Measurements from ENCODE around the gene WRNIP1. TPM values are rescaled to one million over a fixed set of nuclear protein-coding genes. Genes with fewer than 3 reads are reported as not detected.

WRNIP1 gene
- total and polyA plus RNA-seq, 9 of the 15 experiments (the other 6 are each of a cell fraction or from before 2014, with no cell fraction given) = 13.2 to 63.6 (median 48.6) TPM

- no peak for TF ChIP-seq ZNF280A (IDR thresholded peaks at IDR 0.05; ENCODE audit: low read depth, partially characterized antibody)
- TF ChIP-seq ZNF644 (tag; IDR thresholded peaks at IDR 0.05; ENCODE audit: low read depth) = peak; percentile 67; the same call in 1 of the 2 replicates
- TF ChIP-seq SNIP1 (IDR thresholded peaks at IDR 0.05; ENCODE audit: low read depth) = no peak
- no peak for TF ChIP-seq HDAC1 (IDR thresholded peaks at IDR 0.05)
- no peak for TF ChIP-seq MAX (CRISPR knock-in tag; IDR thresholded peaks at IDR 0.05)
- TF ChIP-seq YBX1 (IDR thresholded peaks at IDR 0.05) = no peak
- TF ChIP-seq RBBP5 (IDR thresholded peaks at IDR 0.05; ENCODE audit: borderline replicate concordance, insufficient read depth, low read length, poor library complexity, severe bottlenecking) = no peak
- peak; percentile 75; the same call in 1 of the 2 replicates for TF ChIP-seq NFRKB (IDR thresholded peaks at IDR 0.05; ENCODE audit: low read depth)
- peak; percentile 46; the same call in 1 of the 2 replicates for TF ChIP-seq TSHZ1 (CRISPR knock-in tag; IDR thresholded peaks at IDR 0.05)
- TF ChIP-seq ZZZ3 (IDR thresholded peaks at IDR 0.05) = no peak
- no peak for TF ChIP-seq XRCC3 (IDR thresholded peaks at IDR 0.05)
- TF ChIP-seq AFF4 (CRISPR knock-in tag; IDR thresholded peaks at IDR 0.05) = no peak
These were observed 39.1 kb upstream of the WRNIP1 start (continued) for GRCh38 chr6:2725999-2726567.
